ENCODE measurements around the gene SHISA9.

Gene SHISA9

GRCh38 chr16:13061691-13062090 lies 160.3 kb downstream of the SHISA9 start:
- H3K27ac ChIP-seq: no peak overlapping the region
- no peaks in the 10 kb centered on the region for H4K20me1 ChIP-seq (ENCODE audit: insufficient read depth)
- H3K79me2 ChIP-seq (ENCODE audit: insufficient read depth, low read depth): no peaks in the 10 kb centered on the region
- no peak overlapping the region for H2AFZ ChIP-seq (ENCODE audit: low read depth)
- no peak overlapping the region for H3K4me3 ChIP-seq (IDR thresholded peaks at IDR 0.05; ENCODE audit: insufficient read depth, low read depth, low read length)
- no peaks in the 10 kb centered on the region for H3K27me3 ChIP-seq (ENCODE audit: insufficient read depth, low read depth)
- H3K4me1 ChIP-seq (ENCODE audit: low read depth, poor library complexity, severe bottlenecking): no peaks in the 10 kb centered on the region
- no peak overlapping the region for H3K4me2 ChIP-seq
- no peak overlapping the region for H3K9ac ChIP-seq
- no peaks in the 10 kb centered on the region for H3K36me3 ChIP-seq (ENCODE audit: insufficient read depth)
- no peak for TF ChIP-seq CTCF (conservative IDR thresholded peaks at IDR 0.05; ENCODE audit: low read depth, low read length)

DNA sequence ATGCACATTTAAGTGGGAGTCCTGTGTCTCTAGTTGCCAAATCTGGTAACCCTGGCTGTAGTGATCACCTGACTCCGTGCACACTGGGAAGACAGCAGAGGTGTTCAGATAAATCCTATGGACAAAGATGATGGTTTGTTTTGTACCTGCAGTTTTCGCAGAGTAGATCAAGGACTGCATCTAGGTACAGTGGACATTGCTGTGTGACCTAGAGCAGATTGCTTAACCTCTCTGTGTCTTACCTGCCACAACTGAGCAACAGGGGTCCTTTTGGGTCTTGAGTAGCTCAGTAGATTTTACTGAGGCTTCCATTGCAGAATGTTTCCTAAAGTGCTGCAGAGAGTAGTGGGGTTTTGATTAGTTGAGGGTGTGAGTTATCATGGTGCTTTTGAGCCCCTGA lies 160.8 kb downstream of the SHISA9 start:
- Histone ChIP-seq H3K27me3 (ENCODE audit: insufficient read depth, low read depth) (no peaks in the 10 kb centered on the region), H2AFZ (ENCODE audit: low read depth) (no peak overlapping the region), H3K9ac (no peak overlapping the region), H3K4me1 (ENCODE audit: low read depth, poor library complexity, severe bottlenecking) (no peaks in the 10 kb centered on the region), H3K27ac (no peak overlapping the region), H3K4me3 (IDR thresholded peaks at IDR 0.05; ENCODE audit: insufficient read depth, low read depth, low read length) (no peak overlapping the region), H3K4me2 (no peak overlapping the region), H3K79me2 (ENCODE audit: insufficient read depth, low read depth) (no peaks in the 10 kb centered on the region), H4K20me1 (ENCODE audit: insufficient read depth) (no peaks in the 10 kb centered on the region), H3K36me3 (ENCODE audit: insufficient read depth) (no peaks in the 10 kb centered on the region)
- no peak for TF ChIP-seq CTCF (conservative IDR thresholded peaks at IDR 0.05; ENCODE audit: low read depth, low read length)

- Histone ChIP-seq H3K27ac (no peak overlapping the region), H3K4me2 (no peak overlapping the region), H3K27me3 (ENCODE audit: insufficient read depth, low read depth) (no peaks in the 10 kb centered on the region), H3K36me3 (ENCODE audit: insufficient read depth) (no peaks in the 10 kb centered on the region), H4K20me1 (ENCODE audit: insufficient read depth) (no peaks in the 10 kb centered on the region), H3K4me3 (IDR thresholded peaks at IDR 0.05; ENCODE audit: insufficient read depth, low read depth, low read length) (no peak overlapping the region), H3K79me2 (ENCODE audit: insufficient read depth, low read depth) (no peaks in the 10 kb centered on the region), H3K9ac (no peak overlapping the region), H3K4me1 (ENCODE audit: low read depth, poor library complexity, severe bottlenecking) (no peaks in the 10 kb centered on the region), H2AFZ (ENCODE audit: low read depth) (no peak overlapping the region)
- TF ChIP-seq CTCF (conservative IDR thresholded peaks at IDR 0.05; ENCODE audit: low read depth, low read length): no peak
Measured at GRCh38 chr16:13063457-13063856, 162.1 kb downstream of the SHISA9 start.

- H3K79me2 ChIP-seq (ENCODE audit: insufficient read depth, low read depth): no peaks in the 10 kb centered on the region
- H3K27ac ChIP-seq: no peak overlapping the region
- H4K20me1 ChIP-seq (ENCODE audit: insufficient read depth): no peaks in the 10 kb centered on the region
- no peak overlapping the region for H3K9ac ChIP-seq
- H3K36me3 ChIP-seq (ENCODE audit: insufficient read depth): no peaks in the 10 kb centered on the region
- no peaks in the 10 kb centered on the region for H3K27me3 ChIP-seq (ENCODE audit: insufficient read depth, low read depth)
- H3K4me3 ChIP-seq (IDR thresholded peaks at IDR 0.05; ENCODE audit: insufficient read depth, low read depth, low read length): no peak overlapping the region
- H2AFZ ChIP-seq (ENCODE audit: low read depth): no peak overlapping the region
- TF ChIP-seq CTCF (conservative IDR thresholded peaks at IDR 0.05; ENCODE audit: low read depth, low read length): no peak
- no peak overlapping the region for H3K4me2 ChIP-seq
- H3K4me1 ChIP-seq (ENCODE audit: low read depth, poor library complexity, severe bottlenecking): no peaks in the 10 kb centered on the region
Measured at GRCh38 chr16:13064821-13065220, 163.4 kb downstream of the SHISA9 start.

DNA sequence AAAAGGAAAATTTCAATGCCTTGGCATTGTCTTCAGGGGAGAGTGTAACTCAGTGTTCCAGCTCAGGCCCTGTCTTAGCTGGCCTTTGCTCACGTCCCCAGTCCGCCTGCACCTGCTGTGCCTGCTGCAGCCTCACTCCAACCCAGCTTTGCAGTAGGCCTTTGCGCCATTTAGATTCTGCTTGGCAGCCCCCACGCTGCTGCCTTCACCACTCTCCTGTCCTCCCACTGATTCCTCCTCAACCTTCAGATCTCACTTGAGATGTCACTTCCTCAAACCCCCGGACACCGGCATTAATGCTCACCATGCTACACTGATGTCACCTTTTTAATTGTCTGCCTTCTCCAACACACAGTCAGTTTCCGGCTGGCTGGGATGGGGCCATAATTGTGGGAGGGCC lies 166.2 kb downstream of the SHISA9 start:
- Histone ChIP-seq H3K27me3 (ENCODE audit: insufficient read depth, low read depth) (no peaks in the 10 kb centered on the region), H3K36me3 (ENCODE audit: insufficient read depth) (no peaks in the 10 kb centered on the region), H3K27ac (no peak overlapping the region), H4K20me1 (ENCODE audit: insufficient read depth) (no peaks in the 10 kb centered on the region), H2AFZ (ENCODE audit: low read depth) (no peak overlapping the region), H3K9ac (no peak overlapping the region), H3K4me1 (ENCODE audit: low read depth, poor library complexity, severe bottlenecking) (no peaks in the 10 kb centered on the region), H3K4me2 (no peak overlapping the region), H3K79me2 (ENCODE audit: insufficient read depth, low read depth) (no peaks in the 10 kb centered on the region), H3K4me3 (IDR thresholded peaks at IDR 0.05; ENCODE audit: insufficient read depth, low read depth, low read length) (no peak overlapping the region)
- TF ChIP-seq CTCF (conservative IDR thresholded peaks at IDR 0.05; ENCODE audit: low read depth, low read length): no peak
